HG03060 (cell line): Measurements from ENCODE around the gene TIGAR.

Experiments
- ATAC-seq: cut with Tn5 transposase; IDR thresholded peaks from one replicate; pipeline ENCODE4 v1.9.1; 2021; ENCODE audit warnings: low read depth, moderate number of reproducible peaks; ENCODE audit not compliant: unreplicated experiment

Gene TIGAR

DNA sequence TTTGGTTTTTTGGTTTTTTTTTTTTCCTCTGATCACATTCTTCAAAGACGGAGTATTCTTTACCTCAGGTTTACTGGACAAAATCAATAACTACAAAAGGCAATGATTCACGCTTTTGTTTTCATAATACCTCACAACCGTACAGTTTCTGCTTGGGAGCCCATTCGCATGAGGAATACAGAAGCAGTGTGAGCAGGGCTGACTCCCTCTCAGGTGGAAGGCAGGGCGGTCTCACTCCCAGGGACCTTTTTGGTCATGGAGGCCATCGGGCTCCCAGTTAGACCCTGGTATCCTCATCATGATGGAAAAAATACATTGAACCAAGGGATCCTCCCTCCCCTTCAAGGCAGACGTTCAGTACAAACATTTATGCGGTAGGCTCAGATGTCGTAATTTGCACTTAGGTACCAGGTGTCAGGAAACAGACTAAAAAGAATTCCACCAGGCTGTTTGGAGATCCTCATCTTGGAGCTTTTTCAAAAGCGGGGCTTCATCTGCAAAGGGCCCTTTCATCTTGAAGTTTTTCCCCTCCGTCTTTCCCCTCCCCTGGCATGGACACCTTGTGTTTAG is 19.0 kb upstream of the TIGAR start:
- ATAC-seq, result no peak

DNA sequence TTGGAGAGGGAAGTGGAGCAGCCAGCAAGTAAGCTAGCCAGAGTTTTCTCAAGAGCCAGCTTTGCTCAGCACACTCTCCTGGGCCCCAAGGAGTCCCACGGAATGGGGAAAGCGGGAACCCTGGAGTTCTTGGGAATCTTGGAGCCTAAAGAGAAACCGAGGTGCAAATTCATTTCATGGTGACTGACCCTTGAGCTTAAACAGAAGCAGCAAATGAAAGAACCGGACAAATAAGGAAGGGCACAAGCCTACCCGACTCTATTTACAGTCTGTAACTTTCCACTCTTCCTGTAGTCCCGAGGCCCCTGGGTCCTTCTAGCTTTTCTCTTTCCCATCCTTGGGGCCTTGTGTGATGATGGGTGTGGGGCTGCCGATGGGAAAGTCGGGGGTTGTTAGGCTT is 18.1 kb upstream of the TIGAR start:
- no peak for ATAC-seq

DNA sequence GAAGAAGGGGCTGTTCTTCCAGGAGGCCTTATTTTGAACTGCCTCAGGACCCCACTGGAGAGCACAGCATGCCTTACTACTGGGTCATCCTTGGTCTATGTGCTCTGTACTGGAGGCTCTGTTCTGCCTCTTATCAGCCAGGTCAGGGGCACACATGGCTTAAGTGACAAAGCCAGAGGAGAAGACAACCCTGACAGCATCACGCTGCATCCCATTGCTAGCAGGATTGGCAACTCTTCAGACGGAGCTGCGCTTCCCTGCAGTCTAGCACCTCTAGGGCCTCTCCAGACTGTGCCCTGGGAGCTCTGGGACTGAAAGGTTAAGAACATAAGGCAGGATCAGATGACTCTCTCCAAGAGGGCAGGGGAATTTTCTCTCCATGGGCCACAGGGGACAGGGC is 17.3 kb upstream of the TIGAR start:
- ATAC-seq, result no peak

DNA sequence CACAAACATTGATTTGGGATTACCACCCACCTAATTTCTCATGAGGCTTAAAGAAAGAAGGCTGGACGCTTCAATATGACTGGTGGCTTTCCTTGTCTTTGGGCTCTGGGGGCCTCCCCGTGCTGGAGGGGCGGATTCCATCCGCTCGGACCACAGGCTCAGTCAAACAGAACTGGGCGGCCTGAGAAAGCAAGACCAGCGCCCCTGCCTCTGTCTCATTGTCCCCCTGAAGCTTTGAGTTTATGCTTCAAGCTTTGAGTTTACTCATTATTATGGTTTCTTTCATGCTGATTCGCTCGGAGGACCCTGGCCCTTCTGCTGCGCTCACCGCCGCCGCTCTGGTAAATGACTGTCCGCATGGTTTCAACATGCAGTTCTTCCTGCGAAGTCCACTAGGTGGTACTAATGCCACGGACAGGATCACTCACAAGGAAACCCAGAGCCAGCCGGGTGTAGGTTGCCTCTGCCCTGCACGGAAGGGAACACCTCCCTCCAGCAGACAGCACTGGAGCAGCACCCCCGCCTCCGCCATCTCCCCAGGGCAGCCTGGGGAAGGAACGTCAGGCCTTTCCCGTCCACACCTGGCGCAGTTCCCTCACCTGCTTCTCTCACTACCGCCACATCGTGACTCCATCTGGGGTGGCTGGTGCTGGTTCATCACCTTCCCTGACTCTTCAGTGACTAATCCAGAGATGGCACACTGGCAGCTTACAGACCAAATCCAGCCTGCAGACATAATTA is 13.2 kb upstream of the TIGAR start:
- no peak for ATAC-seq

DNA sequence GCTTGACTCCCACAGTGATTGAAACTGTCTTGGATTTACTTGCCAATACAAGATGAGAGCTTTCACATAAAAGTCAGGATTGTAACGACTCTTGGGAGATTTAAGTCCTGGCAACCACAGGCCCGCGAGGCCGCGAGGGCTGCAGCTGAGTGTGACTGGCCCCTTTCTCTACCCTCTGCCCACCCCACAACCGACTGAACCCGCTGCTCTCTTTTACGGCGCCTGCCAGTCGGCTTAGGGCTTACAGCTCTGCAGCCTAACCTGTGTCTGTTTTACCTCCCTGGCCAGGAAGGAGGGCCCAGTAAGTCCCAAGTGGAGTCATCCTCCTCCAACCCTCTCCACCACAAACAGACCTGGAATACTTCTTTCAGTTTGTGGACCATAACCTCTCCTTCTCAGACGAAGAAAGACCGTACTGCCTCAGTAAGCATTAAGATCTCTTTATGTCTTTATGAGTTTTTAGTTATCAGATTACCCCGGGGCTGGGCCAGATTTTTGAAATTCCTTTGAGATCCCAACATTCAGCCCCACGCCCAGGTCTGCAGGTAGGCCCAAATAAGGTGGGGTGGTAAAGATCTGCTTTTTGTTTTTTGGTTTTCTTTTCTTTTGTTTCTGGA is 12.6 kb upstream of the TIGAR start:
- ATAC-seq, result no peak

DNA sequence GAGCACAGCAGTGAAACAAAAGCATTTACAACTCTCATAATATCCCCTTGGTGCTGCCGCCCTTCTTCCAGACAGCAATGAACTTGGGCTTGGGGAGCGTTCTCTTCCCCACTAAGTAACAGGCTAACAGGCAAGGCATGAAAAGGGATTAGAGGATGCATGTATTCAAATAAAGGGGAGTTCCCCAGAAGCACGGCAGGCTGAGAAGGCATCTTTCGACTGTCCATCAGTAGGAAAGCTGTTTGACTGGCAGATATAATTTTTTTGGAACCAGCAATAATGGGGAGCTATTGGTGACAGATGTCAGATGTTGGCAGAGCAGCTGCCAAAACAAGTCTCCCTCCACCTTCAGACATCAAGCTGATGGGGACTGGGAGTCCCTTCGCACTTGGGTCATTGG is 9.2 kb upstream of the TIGAR start:
- ATAC-seq, result no peak

DNA sequence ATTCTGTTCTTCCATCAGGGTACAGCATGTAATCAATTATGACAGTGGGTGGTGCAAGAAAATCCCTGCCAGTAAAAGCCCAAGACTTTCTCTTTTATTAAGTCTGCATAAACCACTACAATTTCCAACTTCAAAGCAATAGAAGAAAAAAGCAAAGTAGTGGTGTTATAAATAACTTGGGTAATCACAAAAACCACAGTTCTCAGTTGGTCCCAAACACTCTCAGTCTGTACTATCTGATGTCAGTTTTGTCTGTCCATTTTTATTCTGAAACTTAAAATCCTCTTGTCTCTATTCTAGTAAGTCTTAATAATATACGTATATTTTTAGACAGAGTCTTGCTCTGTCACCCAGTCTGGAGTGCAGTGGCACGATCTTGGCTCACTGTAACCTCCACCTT is 8.8 kb upstream of the TIGAR start:
- no peak for ATAC-seq

DNA sequence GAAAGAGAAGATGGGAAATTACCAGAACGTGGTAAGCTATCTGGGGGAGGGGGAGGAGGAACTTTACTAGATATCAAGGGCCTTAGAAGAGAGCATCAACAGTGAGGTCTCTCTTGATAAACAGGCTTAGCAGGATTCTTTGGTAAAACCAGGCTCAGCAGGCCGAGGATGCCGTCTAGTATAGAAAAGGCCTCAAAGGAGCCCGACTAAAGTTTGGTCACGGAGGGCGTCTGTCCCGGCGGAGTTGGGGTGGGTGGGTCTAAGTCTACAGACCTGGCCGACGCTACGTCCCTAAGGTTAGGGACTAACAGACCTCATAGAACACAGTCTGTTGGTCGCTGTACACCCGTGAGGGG is 538 bp upstream of the TIGAR start:
- ATAC-seq, result peak; percentile 35

DNA sequence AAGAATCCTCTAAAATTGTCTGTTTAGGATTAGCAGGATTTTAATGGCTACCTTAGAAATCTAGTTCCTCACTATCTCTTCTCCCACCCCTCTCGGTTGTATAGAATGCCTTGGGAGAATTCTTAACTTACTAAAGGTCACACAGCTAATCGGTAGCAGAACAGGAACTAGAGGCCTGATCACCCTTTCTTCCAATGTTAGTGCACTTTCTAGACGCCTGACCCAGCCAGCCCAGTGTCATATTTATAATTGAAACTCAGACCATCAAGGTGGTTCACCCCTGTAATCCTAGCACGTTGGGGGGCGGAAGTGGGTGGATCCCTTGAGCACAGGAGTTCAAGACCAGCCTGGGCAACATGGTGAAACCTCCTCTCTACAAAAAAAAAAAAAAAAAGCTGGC is 1.7 kb downstream of the TIGAR start:
- ATAC-seq, result no peak

DNA sequence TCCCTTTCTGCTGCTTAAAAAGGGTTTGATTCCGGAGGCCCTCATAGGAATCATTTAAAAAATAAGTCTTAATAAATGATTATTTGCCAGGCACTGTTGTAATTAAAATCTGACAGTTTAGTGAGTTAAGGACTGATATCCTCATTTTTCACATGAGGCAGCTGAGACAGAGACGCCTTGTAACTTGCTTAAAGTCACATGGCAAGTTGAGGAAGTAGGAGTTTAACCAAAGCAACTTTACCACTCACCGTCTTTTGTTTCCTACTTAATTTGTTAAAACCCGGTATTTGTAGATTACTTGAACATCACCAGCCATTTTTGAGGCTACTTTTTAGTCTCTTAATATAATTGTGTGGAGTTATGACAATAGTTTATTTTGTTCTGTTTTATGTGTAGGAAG is 2.4 kb downstream of the TIGAR start:
- ATAC-seq, result no peak

DNA sequence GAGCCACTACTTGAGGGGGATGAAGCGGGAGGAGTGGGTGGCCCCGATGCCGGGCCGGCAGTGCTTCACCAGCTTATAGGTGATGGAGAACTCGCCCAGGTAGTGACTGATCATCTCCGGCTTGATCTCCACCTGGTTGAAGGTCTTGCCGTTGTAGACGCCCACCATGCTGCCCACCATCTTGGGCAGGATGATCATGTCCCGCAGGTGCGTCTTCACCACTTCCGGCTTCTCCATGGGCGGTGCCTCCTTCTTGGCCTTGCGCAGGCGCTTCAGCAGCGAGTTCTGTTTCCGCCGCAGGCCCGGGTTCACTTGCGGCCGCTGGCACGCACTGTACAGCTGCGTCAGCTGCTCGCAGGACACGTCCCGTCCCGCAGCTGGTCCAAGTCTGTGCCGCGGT is 3.4 kb downstream of the TIGAR start:
- no peak for ATAC-seq

DNA sequence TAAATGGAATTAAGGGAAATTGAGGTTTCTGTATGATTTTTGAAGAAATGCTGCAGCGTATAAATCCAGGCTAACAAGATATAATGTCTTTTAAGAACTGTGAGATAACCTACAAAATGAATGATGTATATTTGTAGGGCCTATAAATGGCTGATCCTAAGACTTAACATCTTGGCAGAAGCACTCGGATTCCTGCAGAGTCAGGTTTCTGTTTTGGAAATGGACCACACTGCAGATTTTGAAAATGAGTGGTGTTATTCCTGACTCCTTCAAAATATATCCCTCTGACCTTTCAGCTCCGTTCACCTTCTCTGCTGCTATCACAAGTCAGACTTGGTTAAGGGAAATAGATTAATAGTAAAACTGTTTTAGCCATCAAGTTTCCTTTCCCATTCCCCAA is 5.0 kb downstream of the TIGAR start:
- ATAC-seq, result no peak

DNA sequence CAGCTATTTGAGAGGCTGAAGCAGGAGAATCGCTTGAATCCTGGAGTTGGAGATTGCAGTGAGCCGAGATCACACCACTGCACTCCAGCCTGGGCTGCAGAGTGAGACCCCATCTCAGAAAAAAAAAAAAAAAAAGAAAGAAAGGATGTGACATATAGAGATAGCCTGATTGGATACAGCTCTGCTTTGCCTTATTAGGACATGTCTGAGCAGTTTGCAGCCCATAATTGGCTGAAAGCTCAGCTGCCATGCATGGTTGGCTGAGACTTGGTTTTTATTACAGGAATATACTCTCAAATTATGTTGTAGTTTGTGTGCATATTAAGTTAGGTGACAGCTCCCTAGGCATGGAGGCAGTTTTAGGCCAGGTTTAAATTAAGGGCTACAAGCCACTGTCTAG is 6.3 kb downstream of the TIGAR start:
- no peak for ATAC-seq

DNA sequence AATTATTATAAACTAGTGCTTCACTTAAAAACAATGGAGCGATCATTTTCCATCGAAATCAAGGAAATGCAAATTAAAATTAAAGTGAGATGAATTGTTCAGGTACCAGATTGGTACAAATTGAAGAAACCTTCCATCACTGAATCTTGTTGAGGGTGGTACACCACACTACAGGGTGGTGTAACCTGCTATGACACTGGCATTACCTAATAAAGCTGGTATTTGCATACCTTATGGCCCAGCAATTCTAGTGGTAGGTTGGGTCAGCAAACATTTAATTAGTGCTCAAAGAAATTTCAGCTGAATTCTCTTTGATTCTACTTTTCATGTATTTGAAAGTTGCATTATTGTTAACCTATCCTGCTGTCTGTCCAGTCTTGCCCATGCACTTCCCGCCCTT is 9.2 kb downstream of the TIGAR start:
- no peak for ATAC-seq

DNA sequence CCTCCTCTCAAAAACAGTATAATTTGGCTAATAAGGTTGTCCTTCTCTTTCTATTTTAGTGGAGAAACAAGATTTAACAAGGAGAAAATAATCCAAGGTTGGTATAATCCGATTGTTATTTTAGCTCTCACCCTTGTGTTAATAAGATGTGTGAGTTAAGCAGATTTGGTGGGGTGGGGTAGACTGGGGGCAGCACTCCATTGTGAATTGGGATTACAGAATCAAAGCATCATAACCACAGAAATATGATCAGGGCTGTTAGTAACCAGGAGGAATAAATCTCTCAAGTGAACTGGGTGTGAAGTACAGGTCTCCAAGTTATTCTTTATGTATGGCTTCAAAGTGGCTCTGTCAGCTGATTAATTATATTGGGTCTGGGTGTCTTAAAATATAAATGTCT is 10.2 kb downstream of the TIGAR start:
- no peak for ATAC-seq

DNA sequence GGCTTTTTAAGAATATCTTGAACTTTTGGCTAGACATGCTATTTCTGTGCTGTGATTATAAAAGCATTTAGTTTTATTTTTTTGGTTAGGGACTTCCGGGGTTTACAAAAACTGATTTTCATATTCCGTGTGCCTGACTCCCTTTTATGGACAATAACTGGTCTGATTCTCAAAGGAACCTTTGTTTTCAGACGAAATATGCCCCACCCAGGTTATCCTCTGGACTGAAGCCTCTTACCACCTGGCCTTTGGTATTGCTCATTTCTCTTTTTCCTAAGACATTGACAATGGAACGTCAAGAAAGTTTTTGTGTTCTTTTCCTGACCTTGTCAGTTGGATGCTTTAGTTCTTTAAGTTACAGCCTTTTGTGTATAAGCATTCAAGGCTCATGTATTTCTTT is 10.8 kb downstream of the TIGAR start:
- ATAC-seq, result no peak

DNA sequence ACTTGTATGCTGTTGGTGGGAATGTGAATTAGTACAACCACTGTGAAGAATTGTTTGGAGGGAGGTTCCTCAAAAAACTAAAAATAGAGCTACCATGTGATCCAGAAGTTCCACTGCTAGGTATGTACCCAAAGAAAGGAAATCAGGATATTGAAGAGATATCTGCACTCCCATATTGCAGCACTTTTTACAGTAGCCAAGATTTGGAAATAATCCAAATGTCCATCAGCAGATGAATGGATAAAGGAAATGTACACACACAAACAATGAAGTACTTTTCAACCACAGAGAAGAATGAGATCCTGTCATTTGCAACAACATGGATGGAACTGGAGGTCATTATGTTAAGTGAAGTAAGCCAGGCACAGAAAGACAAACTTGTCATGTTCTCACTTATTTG is 25.9 kb downstream of the TIGAR start:
- ATAC-seq, result no peak

DNA sequence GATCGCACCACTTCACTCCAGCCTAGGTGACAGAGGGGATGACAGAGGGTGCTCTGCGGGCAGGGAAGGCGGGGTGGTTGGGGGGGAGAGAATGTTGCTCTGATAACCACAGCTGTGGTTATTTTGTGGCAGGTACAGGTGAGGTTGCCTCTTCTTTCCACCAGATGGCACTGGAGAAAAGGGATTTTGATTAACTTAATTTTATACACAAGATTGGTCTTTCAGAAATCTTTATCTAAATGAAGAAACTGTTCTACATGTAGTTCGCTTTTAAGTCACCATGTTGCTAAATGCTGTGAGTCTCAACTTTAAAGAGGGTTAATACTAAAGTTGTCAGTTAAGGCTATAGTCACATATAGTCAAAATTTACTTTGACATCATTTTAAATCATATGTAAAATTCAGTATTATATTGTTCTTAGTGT is 32.8 kb downstream of the TIGAR start:
- ATAC-seq, result no peak

DNA sequence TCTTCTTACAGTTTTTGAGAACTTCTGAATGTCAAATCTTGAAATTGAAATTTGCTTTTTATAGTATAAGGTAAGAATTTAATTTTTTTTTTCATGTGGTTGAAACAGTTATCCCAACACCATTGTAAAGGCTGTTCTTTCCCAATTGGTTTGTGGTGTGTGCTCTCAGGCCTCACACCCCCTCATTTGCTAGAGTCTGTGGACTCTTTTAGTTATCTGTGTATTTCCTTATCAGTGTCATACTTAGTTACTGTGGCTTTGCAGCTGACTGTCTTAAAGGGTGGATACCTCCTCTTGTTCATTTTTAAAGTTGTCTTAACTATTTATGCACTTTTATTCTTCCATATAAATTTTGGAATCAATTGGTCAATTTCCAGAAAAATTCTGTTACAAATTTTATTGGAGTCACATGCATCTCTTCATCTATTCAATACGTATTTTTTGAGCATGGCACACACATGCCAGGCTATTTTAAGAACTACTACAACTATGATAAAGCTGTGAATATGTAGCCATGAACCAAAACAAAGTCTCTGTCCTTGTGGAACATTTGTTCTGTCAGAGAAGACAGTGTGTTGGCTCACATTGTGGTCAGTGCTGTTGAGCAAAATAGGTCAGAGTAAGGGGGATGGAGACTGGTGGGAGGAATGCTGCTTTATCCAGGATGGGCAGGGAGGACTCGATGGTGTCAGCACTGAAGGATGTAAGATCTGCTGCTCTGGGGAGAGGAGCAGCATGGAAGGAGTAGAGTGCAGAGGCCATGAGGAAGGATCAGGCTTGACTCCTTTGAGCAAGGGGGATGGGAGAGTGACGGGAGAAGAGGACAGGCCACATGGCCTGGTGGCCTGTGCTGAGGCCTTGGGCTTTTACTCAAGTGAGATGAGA is 34.4 kb downstream of the TIGAR start:
- no peak for ATAC-seq

DNA sequence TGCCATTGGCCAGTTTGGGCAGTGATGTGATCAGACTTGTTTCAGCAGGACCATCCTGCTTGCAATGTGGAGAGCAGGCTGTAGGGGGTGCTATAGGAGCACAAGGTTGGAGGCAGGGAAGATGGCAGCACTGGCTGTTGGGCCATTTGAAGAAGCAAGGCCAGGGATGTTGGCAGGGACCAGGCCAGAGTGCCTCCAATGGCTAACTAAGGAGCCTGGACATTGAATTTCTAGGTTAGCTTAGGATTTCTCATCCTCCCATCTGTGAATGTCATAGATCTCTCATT is 35.0 kb downstream of the TIGAR start:
- ATAC-seq, result no peak

DNA sequence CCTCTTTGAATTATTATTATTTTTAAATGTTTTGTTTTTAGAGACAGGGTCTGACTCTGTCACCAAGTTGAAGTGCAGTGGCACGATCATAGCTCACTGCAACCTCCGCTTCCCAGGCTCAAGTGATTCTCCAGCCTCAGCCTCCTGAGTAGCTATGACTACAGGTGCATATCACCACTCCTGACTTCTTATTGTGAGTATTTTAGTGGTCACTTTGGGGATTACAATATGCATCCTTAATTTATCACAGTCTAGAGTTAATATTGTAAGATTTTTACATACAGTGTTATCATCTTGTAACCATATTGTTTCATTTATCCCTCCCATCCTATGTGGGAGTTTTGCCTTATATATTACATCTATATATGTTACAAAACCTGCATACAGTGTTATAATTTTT is 45.1 kb downstream of the TIGAR start:
- no peak for ATAC-seq

DNA sequence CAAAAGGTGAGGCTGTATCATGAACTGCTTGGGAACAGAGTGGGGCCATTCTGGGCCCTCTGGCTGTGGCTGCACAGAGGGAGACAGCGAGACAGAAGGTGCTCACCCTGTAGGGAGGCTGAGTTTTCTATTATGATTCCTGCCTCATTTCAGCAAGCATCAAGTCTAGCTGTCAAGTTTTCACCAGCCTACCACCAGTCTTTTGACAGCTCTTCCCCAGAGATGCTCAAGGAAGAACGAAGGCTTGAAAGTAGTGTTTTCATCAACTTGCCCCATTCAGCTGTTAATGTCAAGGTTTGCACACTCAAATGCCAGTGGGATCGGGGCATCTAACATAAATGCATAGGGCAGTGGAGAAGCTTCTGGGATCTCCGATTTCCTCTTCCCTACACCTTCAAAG is 48.5 kb downstream of the TIGAR start:
- no peak for ATAC-seq
